ENCODE measurements around the gene TNFRSF11A.

The TNFRSF11A gene

GRCh38 chr18:62284637-62285036, 40.5 kb upstream of the TNFRSF11A start:
- H3K27me3 ChIP-seq (ENCODE audit: insufficient read depth, low read length, poor library complexity): no peaks in the 10 kb centered on the region
- H3K36me3 ChIP-seq (ENCODE audit: insufficient read depth, low read length): peaks cover 47% of the 10 kb centered on the region
- DNase-seq: no peak
- H3K4me1 ChIP-seq (ENCODE audit: insufficient read depth, low read length): no peaks in the 10 kb centered on the region
- no peaks in the 10 kb centered on the region for H3K79me2 ChIP-seq (ENCODE audit: insufficient read depth, low read length)
- no peaks in the 10 kb centered on the region for H3K9me3 ChIP-seq (ENCODE audit: insufficient read depth, low read length, severe bottlenecking)
- H3K4me3 ChIP-seq (ENCODE audit: low read depth in 1 of 2, low read length in 2 of 2): no peak overlapping the region
- no peak overlapping the region for H2AFZ ChIP-seq (ENCODE audit: low read depth, low read length)
- TF ChIP-seq, protein P1, sequence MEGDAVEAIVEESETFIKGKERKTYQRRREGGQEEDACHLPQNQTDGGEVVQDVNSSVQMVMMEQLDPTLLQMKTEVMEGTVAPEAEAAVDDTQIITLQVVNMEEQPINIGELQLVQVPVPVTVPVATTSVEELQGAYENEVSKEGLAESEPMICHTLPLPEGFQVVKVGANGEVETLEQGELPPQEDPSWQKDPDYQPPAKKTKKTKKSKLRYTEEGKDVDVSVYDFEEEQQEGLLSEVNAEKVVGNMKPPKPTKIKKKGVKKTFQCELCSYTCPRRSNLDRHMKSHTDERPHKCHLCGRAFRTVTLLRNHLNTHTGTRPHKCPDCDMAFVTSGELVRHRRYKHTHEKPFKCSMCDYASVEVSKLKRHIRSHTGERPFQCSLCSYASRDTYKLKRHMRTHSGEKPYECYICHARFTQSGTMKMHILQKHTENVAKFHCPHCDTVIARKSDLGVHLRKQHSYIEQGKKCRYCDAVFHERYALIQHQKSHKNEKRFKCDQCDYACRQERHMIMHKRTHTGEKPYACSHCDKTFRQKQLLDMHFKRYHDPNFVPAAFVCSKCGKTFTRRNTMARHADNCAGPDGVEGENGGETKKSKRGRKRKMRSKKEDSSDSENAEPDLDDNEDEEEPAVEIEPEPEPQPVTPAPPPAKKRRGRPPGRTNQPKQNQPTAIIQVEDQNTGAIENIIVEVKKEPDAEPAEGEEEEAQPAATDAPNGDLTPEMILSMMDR (IDR thresholded peaks at IDR 0.05; ENCODE audit: borderline replicate concordance, extremely low read depth, low read length, poor library complexity, severe bottlenecking): no peak
- TF ChIP-seq EZH2 (IDR thresholded peaks at IDR 0.05; ENCODE audit: borderline replicate concordance, low read depth, low read length, severe bottlenecking): no peak
- ATAC-seq (ENCODE audit: insufficient read depth, low read depth): no peak
- H4K20me1 ChIP-seq (ENCODE audit: insufficient read depth, low read length): no peaks in the 10 kb centered on the region
- no peak overlapping the region for H3K27ac ChIP-seq (ENCODE audit: low read length)
- H3K4me2 ChIP-seq (ENCODE audit: insufficient read depth, low read length): no peak overlapping the region
- H3K9ac ChIP-seq (ENCODE audit: low read depth, low read length): no peak overlapping the region

GRCh38 chr18:62285281-62285680, 39.8 kb upstream of the TNFRSF11A start:
- no peaks in the 10 kb centered on the region for H3K9me3 ChIP-seq (ENCODE audit: insufficient read depth, low read length, severe bottlenecking)
- peaks cover 43% of the 10 kb centered on the region for H3K36me3 ChIP-seq (ENCODE audit: insufficient read depth, low read length)
- no peak for DNase-seq
- no peak overlapping the region for H2AFZ ChIP-seq (ENCODE audit: low read depth, low read length)
- no peak overlapping the region for H3K4me2 ChIP-seq (ENCODE audit: insufficient read depth, low read length)
- no peak overlapping the region for H3K4me3 ChIP-seq (ENCODE audit: low read depth in 1 of 2, low read length in 2 of 2)
- no peak overlapping the region for H3K9ac ChIP-seq (ENCODE audit: low read depth, low read length)
- H3K27me3 ChIP-seq (ENCODE audit: insufficient read depth, low read length, poor library complexity): no peaks in the 10 kb centered on the region
- no peaks in the 10 kb centered on the region for H3K4me1 ChIP-seq (ENCODE audit: insufficient read depth, low read length)
- TF ChIP-seq EZH2 (IDR thresholded peaks at IDR 0.05; ENCODE audit: borderline replicate concordance, low read depth, low read length, severe bottlenecking): no peak
- TF ChIP-seq, protein P1 (IDR thresholded peaks at IDR 0.05; ENCODE audit: borderline replicate concordance, extremely low read depth, low read length, poor library complexity, severe bottlenecking): no peak
- H3K27ac ChIP-seq (ENCODE audit: low read length): no peak overlapping the region
- no peaks in the 10 kb centered on the region for H3K79me2 ChIP-seq (ENCODE audit: insufficient read depth, low read length)
- ATAC-seq (ENCODE audit: insufficient read depth, low read depth): no peak
- H4K20me1 ChIP-seq (ENCODE audit: insufficient read depth, low read length): no peaks in the 10 kb centered on the region

DNA sequence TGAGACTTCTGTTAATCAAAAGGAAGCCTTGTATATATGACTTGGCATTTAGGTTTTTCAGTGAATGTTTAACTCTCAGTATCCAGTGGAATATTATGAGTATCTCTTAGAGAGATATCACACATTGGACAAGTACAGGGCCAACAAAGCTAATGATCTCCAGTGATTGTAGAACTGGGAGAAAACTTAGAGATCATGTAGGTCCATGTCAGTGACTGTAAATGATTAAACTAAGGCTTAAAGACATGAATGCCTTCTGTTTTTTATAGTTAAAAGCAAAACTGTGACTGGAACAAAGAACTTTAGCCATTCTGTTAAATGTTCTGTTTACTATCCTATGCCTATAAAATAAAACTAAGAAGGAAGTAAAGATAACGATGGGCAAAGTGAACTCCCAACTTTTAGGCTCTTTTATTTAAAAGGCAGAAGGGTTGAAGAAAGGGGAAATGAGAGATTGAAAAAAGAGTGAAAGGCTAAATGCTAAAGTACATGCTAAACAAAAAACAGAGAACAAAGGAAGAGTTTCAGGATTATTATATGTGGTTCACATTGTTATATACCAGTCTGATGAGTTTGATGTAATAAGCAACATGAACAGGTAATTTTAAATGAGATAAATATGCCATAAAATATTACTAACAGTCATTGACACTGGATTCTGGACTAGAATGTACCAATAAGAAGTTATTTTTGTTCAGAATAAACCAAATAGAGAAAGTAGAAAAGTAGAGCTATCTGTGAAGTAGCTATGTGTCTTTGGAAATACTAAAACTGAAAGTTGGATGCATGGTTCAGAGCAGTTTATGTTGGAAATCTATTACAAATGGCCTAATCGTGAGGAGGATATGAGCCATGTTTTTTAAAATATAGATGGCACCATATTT, 37.1 kb upstream of the TNFRSF11A start:
- Histone ChIP-seq H3K27ac (ENCODE audit: low read length) (no peak overlapping the region), H2AFZ (ENCODE audit: low read depth, low read length) (no peak overlapping the region), H3K36me3 (ENCODE audit: insufficient read depth, low read length) (peaks cover 45% of the 10 kb centered on the region), H3K79me2 (ENCODE audit: insufficient read depth, low read length) (no peaks in the 10 kb centered on the region), H3K4me3 (ENCODE audit: low read depth in 1 of 2, low read length in 2 of 2) (no peak overlapping the region), H4K20me1 (ENCODE audit: insufficient read depth, low read length) (no peaks in the 10 kb centered on the region), H3K27me3 (ENCODE audit: insufficient read depth, low read length, poor library complexity) (no peaks in the 10 kb centered on the region), H3K4me2 (ENCODE audit: insufficient read depth, low read length) (no peak overlapping the region), H3K4me1 (ENCODE audit: insufficient read depth, low read length) (no peaks in the 10 kb centered on the region), H3K9me3 (ENCODE audit: insufficient read depth, low read length, severe bottlenecking) (no peaks in the 10 kb centered on the region), H3K9ac (ENCODE audit: low read depth, low read length) (no peak overlapping the region)
- no peak for TF ChIP-seq EZH2 (IDR thresholded peaks at IDR 0.05; ENCODE audit: borderline replicate concordance, low read depth, low read length, severe bottlenecking)
- TF ChIP-seq, protein P1 (IDR thresholded peaks at IDR 0.05; ENCODE audit: borderline replicate concordance, extremely low read depth, low read length, poor library complexity, severe bottlenecking): no peak
- ATAC-seq (ENCODE audit: insufficient read depth, low read depth) (no peak), DNase-seq (no peak)
